ENCODE data around the gene DLEC1. TPM values are rescaled to one million over a fixed set of nuclear protein-coding genes. Genes with fewer than 3 reads are reported as not detected.

DLEC1 gene
- total and polyA plus RNA-seq, 5 donors from 2014 or later = 0.09 to 4.9 (median 0.64) TPM

GRCh38 chr3:38003371-38003816 is 35.6 kb upstream of the DLEC1 start:
- H3K4me1 Mint-ChIP-seq = peaks cover 0 to 36% (median 24%) of the 10 kb centered on the region in 4 donors

DNA sequence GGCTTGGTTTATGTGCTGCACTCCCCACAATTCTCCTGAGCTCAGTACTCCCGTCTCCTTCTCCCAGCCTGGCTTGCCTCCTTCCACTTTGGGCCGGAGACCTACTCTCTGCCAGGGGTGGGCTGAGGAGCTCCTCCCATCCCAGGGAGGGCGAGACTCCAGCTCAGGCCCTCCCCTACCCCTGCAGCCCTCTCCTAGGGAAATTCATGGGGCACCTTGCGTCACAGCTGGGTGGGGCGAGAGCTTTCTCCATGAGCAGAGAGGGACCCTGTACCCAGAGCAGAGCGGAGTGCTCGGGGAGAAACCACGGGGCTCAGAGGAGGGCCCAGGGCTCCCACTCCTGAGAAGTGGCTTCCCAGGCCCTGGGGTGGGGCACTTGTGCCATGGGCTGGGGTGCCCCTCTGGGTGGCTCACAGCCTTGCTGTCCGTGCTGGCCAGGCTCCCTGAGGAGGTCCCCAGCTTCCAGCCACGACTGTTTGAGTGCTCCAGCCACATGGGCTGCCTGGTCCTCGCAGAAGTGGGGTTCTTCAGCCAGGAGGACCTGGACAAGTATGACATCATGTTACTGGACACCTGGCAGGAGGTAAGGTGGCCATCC is 35.1 kb upstream of the DLEC1 start:
- Mint-ChIP-seq H3K9me3 (peaks cover 0 to 2% (median 0%) of the 10 kb centered on the region in 7 donors), H3K4me1 (peaks cover 0 to 31% (median 22%) of the 10 kb centered on the region in 4 donors), H3K36me3 (peaks cover 5% of the 10 kb centered on the region), H3K27ac (peak overlapping the region in 2 of 3 donors; percentile 63 to 83), H3K27me3 (no peaks in the 10 kb centered on the region), H3K4me3 (peak overlapping the region in 1 of 4 donors; percentile 5)
- Histone ChIP-seq H3K4me3 (ENCODE audit: low read depth, low read length) (no peak overlapping the region), H3K9me3 (ENCODE audit: control insufficient read depth in 2 of 2, low read length in 2 of 2) (no peaks in the 10 kb centered on the region), H3K4me1 (ENCODE audit: control insufficient read depth, insufficient read depth, low read length, poor library complexity, severe bottlenecking) (no peaks in the 10 kb centered on the region), H3K27me3 (ENCODE audit: control insufficient read depth, insufficient read depth, low read length) (no peaks in the 10 kb centered on the region), H3K27ac (ENCODE audit: insufficient read depth, low read length, poor library complexity, severe bottlenecking) (no peak overlapping the region), H3K36me3 (ENCODE audit: control insufficient read depth, insufficient read depth, low read length) (peaks cover 27% of the 10 kb centered on the region)
- DNase-seq (no peak), ATAC-seq (ENCODE audit: low read depth in 2 of 2) (no peak)

More at GRCh38 chr3:38003371-38003816, 35.6 kb upstream of the DLEC1 start:
- DNase-seq (peak; percentile 35 to 58 (median 57)), ATAC-seq (ENCODE audit: low read depth in 2 of 2) (peak in 1 of 2 donors; percentile 28)
- peak overlapping the region; percentile 44 to 82 (median 58) for H3K27ac Mint-ChIP-seq
- H3K9me3 Mint-ChIP-seq = peaks cover 0 to 2% (median 0%) of the 10 kb centered on the region in 7 donors
- Histone ChIP-seq H3K27ac (ENCODE audit: insufficient read depth, low read length, poor library complexity, severe bottlenecking) (no peak overlapping the region), H3K9me3 (ENCODE audit: control insufficient read depth in 2 of 2, low read length in 2 of 2) (no peaks in the 10 kb centered on the region), H3K36me3 (ENCODE audit: control insufficient read depth, insufficient read depth, low read length) (peaks cover 27% of the 10 kb centered on the region), H3K27me3 (ENCODE audit: control insufficient read depth, insufficient read depth, low read length) (no peaks in the 10 kb centered on the region), H3K4me3 (ENCODE audit: low read depth, low read length) (no peak overlapping the region), H3K4me1 (ENCODE audit: control insufficient read depth, insufficient read depth, low read length, poor library complexity, severe bottlenecking) (peaks cover 4% of the 10 kb centered on the region)
- H3K4me3 Mint-ChIP-seq = no peak overlapping the region
- H3K27me3 Mint-ChIP-seq = no peaks in the 10 kb centered on the region
- peaks cover 5% of the 10 kb centered on the region for H3K36me3 Mint-ChIP-seq

- Mint-ChIP-seq H3K4me1 (peaks cover 0 to 25% (median 17%) of the 10 kb centered on the region in 4 donors), H3K4me3 (peak overlapping the region in 1 of 4 donors; percentile 5)
- H3K36me3 ChIP-seq (ENCODE audit: control insufficient read depth, insufficient read depth, low read length) = peaks cover 27% of the 10 kb centered on the region
These were observed 34.5 kb upstream of the DLEC1 start for GRCh38 chr3:38004415-38005075.

DNA sequence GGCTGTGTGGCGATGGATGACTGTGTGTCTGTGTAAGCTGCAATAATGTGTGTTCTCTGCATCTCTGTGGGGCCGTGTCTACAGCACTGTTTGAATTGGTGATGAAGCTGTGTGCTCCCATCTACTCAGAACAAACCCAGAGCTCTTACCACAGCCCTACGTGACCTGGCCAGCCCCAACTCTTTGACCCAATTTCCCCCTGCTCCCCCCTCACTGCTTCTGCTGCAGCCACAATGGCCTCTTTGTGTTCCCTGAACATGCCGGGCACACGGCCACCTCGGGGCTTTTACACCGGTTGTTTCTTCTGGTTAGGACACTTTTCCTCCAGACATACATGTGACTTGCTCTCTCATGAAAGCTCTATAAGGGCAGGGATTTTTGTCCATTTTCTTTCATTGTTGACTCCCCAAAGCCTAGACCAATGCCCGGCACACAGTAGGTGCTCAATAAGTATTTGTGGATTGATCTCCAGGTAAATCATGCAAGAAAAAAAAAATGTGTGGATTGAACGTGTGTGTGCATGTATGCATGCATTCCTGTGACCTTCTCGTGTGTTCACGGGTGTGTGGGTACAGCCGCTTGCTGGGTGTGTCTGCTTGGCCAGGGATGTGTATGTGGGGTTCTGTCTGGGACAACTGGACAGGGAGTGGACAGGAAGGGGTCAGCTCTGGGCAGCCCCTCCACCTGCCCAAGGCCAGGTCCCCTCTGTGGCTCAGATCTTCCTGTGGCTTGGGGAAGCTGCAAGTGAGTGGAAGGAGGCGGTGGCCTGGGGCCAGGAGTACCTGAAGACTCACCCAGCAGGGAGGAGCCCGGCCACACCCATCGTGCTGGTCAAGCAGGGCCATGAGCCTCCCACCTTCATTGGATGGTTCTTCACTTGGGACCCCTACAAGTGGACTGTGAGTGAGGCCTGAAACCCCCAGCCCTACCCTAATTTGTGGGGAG is 33.7 kb upstream of the DLEC1 start:
- H3K4me3 ChIP-seq (ENCODE audit: low read depth, low read length) = no peak overlapping the region
- H3K4me3 Mint-ChIP-seq = no peak overlapping the region
- no peaks in the 10 kb centered on the region for H3K4me1 ChIP-seq (ENCODE audit: control insufficient read depth, insufficient read depth, low read length, poor library complexity, severe bottlenecking)
- peaks cover 27% of the 10 kb centered on the region for H3K36me3 ChIP-seq (ENCODE audit: control insufficient read depth, insufficient read depth, low read length)
- no peaks in the 10 kb centered on the region for H3K27me3 ChIP-seq (ENCODE audit: control insufficient read depth, insufficient read depth, low read length)
- DNase-seq (no peak), ATAC-seq (ENCODE audit: low read depth in 2 of 2) (no peak)
- H3K27ac Mint-ChIP-seq = no peak overlapping the region
- no peaks in the 10 kb centered on the region for H3K9me3 ChIP-seq (ENCODE audit: control insufficient read depth in 2 of 2, low read length in 2 of 2)
- H3K27ac ChIP-seq (ENCODE audit: insufficient read depth, low read length, poor library complexity, severe bottlenecking) = no peak overlapping the region
- H3K9me3 Mint-ChIP-seq = peaks cover 0 to 2% (median 0%) of the 10 kb centered on the region in 7 donors
- H3K4me1 Mint-ChIP-seq = peaks cover 0 to 23% (median 12%) of the 10 kb centered on the region in 4 donors
- no peaks in the 10 kb centered on the region for H3K27me3 Mint-ChIP-seq
- peaks cover 5% of the 10 kb centered on the region for H3K36me3 Mint-ChIP-seq

More at GRCh38 chr3:38004415-38005075, 34.5 kb upstream of the DLEC1 start:
- DNase-seq (peak; percentile 23 to 76 (median 46)), ATAC-seq (ENCODE audit: low read depth in 2 of 2) (peak; percentile 61 to 66)
- Histone ChIP-seq H3K4me3 (ENCODE audit: low read depth, low read length) (no peak overlapping the region), H3K9me3 (ENCODE audit: control insufficient read depth in 2 of 2, low read length in 2 of 2) (no peaks in the 10 kb centered on the region), H3K27ac (ENCODE audit: insufficient read depth, low read length, poor library complexity, severe bottlenecking) (no peak overlapping the region), H3K27me3 (ENCODE audit: control insufficient read depth, insufficient read depth, low read length) (no peaks in the 10 kb centered on the region), H3K4me1 (ENCODE audit: control insufficient read depth, insufficient read depth, low read length, poor library complexity, severe bottlenecking) (no peaks in the 10 kb centered on the region)
- H3K27ac Mint-ChIP-seq = peak overlapping the region; percentile 10 to 83 (median 20)
- H3K27me3 Mint-ChIP-seq = no peaks in the 10 kb centered on the region
- peaks cover 0 to 2% (median 0%) of the 10 kb centered on the region in 7 donors for H3K9me3 Mint-ChIP-seq
- H3K36me3 Mint-ChIP-seq = peaks cover 5% of the 10 kb centered on the region

GRCh38 chr3:38006031-38006430 is 33.0 kb upstream of the DLEC1 start:
- Mint-ChIP-seq H3K27me3 (no peaks in the 10 kb centered on the region), H3K4me3 (no peak overlapping the region), H3K36me3 (peaks cover 5% of the 10 kb centered on the region), H3K9me3 (peaks cover 0 to 2% (median 0%) of the 10 kb centered on the region in 7 donors), H3K27ac (no peak overlapping the region), H3K4me1 (peaks cover 0 to 23% (median 10%) of the 10 kb centered on the region in 4 donors)
- Histone ChIP-seq H3K4me3 (ENCODE audit: low read depth, low read length) (no peak overlapping the region), H3K27ac (ENCODE audit: insufficient read depth, low read length, poor library complexity, severe bottlenecking) (no peak overlapping the region), H3K9me3 (ENCODE audit: control insufficient read depth in 2 of 2, low read length in 2 of 2) (no peaks in the 10 kb centered on the region), H3K36me3 (ENCODE audit: control insufficient read depth, insufficient read depth, low read length) (peaks cover 22% of the 10 kb centered on the region), H3K27me3 (ENCODE audit: control insufficient read depth, insufficient read depth, low read length) (no peaks in the 10 kb centered on the region), H3K4me1 (ENCODE audit: control insufficient read depth, insufficient read depth, low read length, poor library complexity, severe bottlenecking) (no peaks in the 10 kb centered on the region)
- ATAC-seq (ENCODE audit: low read depth in 2 of 2) (no peak), DNase-seq (no peak)

- H3K27me3 Mint-ChIP-seq = no peaks in the 10 kb centered on the region
- H3K4me3 ChIP-seq (ENCODE audit: low read depth, low read length) = no peak overlapping the region
- no peaks in the 10 kb centered on the region for H3K4me1 ChIP-seq (ENCODE audit: control insufficient read depth, insufficient read depth, low read length, poor library complexity, severe bottlenecking)
- H3K4me1 Mint-ChIP-seq = peaks cover 0 to 23% (median 10%) of the 10 kb centered on the region in 4 donors
- DNase-seq = no peak
- peaks cover 0 to 2% (median 0%) of the 10 kb centered on the region in 7 donors for H3K9me3 Mint-ChIP-seq
- no peak for ATAC-seq (ENCODE audit: low read depth in 2 of 2)
- peaks cover 5% of the 10 kb centered on the region for H3K36me3 Mint-ChIP-seq
- H3K27ac Mint-ChIP-seq = no peak overlapping the region
- H3K9me3 ChIP-seq (ENCODE audit: control insufficient read depth in 2 of 2, low read length in 2 of 2) = no peaks in the 10 kb centered on the region
- H3K27me3 ChIP-seq (ENCODE audit: control insufficient read depth, insufficient read depth, low read length) = no peaks in the 10 kb centered on the region
- H3K4me3 Mint-ChIP-seq = no peak overlapping the region
- peaks cover 20% of the 10 kb centered on the region for H3K36me3 ChIP-seq (ENCODE audit: control insufficient read depth, insufficient read depth, low read length)
- H3K27ac ChIP-seq (ENCODE audit: insufficient read depth, low read length, poor library complexity, severe bottlenecking) = no peak overlapping the region
These were observed 32.5 kb upstream of the DLEC1 start for GRCh38 chr3:38006445-38006995.

DNA sequence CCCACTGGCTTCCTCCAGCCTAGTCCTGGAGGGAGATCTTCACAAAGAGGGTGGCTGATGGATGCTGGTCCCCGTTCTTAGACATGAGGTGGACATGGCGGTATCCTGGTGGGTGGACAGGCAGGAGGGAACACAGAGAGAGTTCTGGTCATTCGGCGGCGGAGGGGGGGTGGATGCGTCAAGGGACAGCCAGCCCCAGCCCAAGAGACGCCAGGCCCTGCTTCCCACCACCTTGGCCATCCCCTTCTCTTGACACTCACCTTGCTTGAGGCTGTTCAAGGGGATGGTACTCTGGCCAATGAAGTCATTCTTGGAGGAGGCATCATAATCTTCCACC is 31.3 kb upstream of the DLEC1 start:
- Histone ChIP-seq H3K4me3 (ENCODE audit: low read depth, low read length) (no peak overlapping the region), H3K4me1 (ENCODE audit: control insufficient read depth, insufficient read depth, low read length, poor library complexity, severe bottlenecking) (no peaks in the 10 kb centered on the region), H3K27me3 (ENCODE audit: control insufficient read depth, insufficient read depth, low read length) (no peaks in the 10 kb centered on the region), H3K27ac (ENCODE audit: insufficient read depth, low read length, poor library complexity, severe bottlenecking) (no peak overlapping the region), H3K9me3 (ENCODE audit: control insufficient read depth in 2 of 2, low read length in 2 of 2) (no peaks in the 10 kb centered on the region), H3K36me3 (ENCODE audit: control insufficient read depth, insufficient read depth, low read length) (peaks cover 13% of the 10 kb centered on the region)
- DNase-seq = no peak
- peaks cover 5% of the 10 kb centered on the region for H3K36me3 Mint-ChIP-seq
- H3K27ac Mint-ChIP-seq = no peak overlapping the region
- peak overlapping the region in 1 of 4 donors; percentile 49 for H3K4me3 Mint-ChIP-seq
- H3K4me1 Mint-ChIP-seq = peaks cover 0 to 19% (median 10%) of the 10 kb centered on the region in 4 donors
- no peaks in the 10 kb centered on the region for H3K27me3 Mint-ChIP-seq
- ATAC-seq (ENCODE audit: low read depth in 2 of 2) = no peak
- H3K9me3 Mint-ChIP-seq = peaks cover 0 to 2% (median 0%) of the 10 kb centered on the region in 7 donors
